ENCODE data around the gene CCDC69. TPM values are rescaled to one million over a fixed set of nuclear protein-coding genes. Genes with fewer than 3 reads are reported as not detected.

The CCDC69 gene
- total RNA-seq, 4 donors from 2014 or later = 189 to 307 (median 243) TPM

GRCh38 chr5:151151263-151151660 lies 72.6 kb downstream of the CCDC69 start:
- TF ChIP-seq CTCF (IDR thresholded peaks at IDR 0.05; ENCODE audit: low read depth) = no peak

- TF ChIP-seq CTCF (IDR thresholded peaks at IDR 0.05; ENCODE audit: low read depth) = no peak
Measured at GRCh38 chr5:151150471-151151262, 73.2 kb downstream of the CCDC69 start.

GRCh38 chr5:151148583-151148982 lies 75.3 kb downstream of the CCDC69 start:
- no peak for TF ChIP-seq CTCF (IDR thresholded peaks at IDR 0.05; ENCODE audit: low read depth)

GRCh38 chr5:151147033-151147432 lies 76.9 kb downstream of the CCDC69 start:
- TF ChIP-seq CTCF (IDR thresholded peaks at IDR 0.05; ENCODE audit: low read depth) = no peak

- TF ChIP-seq CTCF (IDR thresholded peaks at IDR 0.05; ENCODE audit: low read depth) = no peak
Measured at GRCh38 chr5:151146061-151146460, 77.8 kb downstream of the CCDC69 start.

GRCh38 chr5:151144922-151145321 lies 79.0 kb downstream of the CCDC69 start:
- no peak for TF ChIP-seq CTCF (IDR thresholded peaks at IDR 0.05; ENCODE audit: low read depth)

GRCh38 chr5:151144275-151144674 lies 79.6 kb downstream of the CCDC69 start:
- TF ChIP-seq CTCF (IDR thresholded peaks at IDR 0.05; ENCODE audit: low read depth) = no peak

Data from subcutaneous adipose tissue (tissue), 4 donors.